HG03097 (cell line): Measurements from ENCODE around the gene SND1.

ENCODE experiments used
- ATAC-seq: cut with Tn5 transposase; IDR thresholded peaks from one replicate; pipeline ENCODE4 v1.9.1; 2021; ENCODE audit not compliant: unreplicated experiment, low FRiP score

The SND1 gene

DNA sequence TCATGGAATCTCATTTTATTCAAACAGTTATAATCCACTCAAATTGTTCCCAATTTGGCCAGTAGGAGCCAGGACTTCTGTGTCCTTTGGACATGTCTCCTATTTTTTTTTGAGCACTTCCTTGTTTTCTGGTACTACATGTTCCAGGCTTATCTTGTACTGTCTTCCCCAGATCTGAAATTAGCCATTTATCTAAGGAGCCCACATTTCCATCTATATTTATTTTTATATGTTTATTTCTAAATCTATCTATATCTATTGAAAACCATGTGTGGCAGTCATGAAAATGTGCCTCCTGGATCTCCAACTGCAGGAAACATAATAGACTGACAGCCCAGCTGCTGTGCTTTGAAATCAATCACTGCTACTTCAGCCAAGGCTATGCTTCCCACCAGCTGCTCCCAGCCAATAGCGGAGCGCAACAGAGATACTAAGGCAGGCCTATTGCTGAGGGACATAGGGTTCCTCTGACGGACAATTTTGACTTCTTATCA, 232.1 kb downstream of the SND1 start:
- ATAC-seq, result no peak

- ATAC-seq, result no peak
Measured at GRCh38 chr7:127885222-127885772, 233.3 kb downstream of the SND1 start.

DNA sequence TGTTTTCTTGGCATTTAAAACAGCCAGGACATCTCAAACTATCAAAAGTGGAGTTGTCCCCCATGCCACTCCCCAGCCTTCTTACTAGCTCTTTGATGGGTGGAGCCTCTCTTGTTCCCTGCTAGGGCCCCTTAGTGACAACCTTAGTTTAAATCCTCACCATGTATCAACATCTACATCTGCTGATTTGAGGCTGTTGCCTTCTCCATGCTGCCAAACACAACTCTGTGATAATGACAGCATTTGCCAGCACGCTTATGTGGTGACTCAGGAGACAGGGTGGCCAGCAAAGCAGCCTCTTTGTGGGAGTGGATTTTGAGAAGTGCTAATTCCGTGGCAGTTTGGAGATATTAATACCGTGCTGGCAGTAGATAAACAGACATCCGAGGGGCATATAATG, 233.8 kb downstream of the SND1 start:
- no peak for ATAC-seq

GRCh38 chr7:127886248-127886647, 234.3 kb downstream of the SND1 start:
- no peak for ATAC-seq

DNA sequence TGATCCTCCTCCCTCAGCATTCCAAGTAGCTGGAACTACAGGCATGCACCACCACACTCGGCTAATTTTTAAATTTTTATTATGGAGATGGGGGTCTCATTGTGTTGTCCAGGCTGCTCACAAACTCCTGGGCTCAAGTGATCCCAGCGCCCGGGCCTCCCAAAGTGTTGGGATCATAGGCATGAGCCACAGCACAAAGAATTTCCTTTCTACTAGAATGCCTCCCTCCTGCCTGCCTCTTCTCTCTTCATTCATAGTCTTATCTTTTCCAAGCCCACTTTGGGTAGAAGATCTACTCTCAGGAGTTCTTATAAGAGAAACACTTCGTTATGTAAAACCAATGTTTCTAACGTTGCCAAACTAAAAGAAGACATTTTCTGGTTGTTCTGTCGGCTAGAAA, 235.1 kb downstream of the SND1 start:
- ATAC-seq, result no peak

GRCh38 chr7:127887631-127888030, 235.6 kb downstream of the SND1 start:
- ATAC-seq, result no peak

DNA sequence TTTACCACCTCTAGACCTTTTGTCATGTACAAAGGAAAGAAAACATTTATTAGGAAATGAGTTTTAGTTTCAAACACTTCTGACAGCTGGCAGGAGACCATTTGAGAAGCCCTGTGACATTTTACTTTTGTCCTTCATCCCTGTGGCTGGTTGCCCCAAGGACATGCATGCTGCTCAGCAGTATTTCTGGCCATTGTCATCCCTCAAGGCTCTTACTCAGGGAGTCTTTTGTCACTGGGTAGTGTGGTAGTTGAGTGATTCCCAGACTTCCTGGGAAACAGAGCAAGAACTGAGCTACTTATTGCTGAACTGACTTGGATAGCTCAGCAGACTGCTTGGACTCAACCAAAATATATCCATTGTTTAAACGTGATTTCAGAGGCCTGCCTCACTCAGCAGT, 236.4 kb downstream of the SND1 start:
- ATAC-seq, result no peak

GRCh38 chr7:127888825-127889224, 236.8 kb downstream of the SND1 start:
- no peak for ATAC-seq

- ATAC-seq, result no peak
Measured at GRCh38 chr7:127889677-127890076, 237.7 kb downstream of the SND1 start.

DNA sequence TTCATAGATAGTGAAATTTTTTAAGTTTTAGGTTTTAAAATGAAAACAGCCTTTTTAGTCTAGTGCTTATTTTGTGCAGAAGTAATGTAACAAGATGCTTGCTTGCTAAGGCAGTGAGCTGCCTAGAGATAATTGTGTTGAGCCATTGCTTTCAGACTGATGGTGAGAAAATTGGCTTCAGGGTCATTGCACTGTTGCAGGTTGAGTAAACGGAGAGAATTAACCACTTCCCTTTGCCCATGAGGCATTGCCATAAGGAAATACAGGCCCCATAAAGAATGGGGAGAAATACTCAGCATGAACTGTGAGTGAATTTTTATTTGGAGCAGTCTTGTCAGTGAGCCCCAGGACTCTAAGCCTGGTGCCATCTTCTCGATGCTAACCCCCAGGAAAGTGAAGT, 238.7 kb downstream of the SND1 start:
- no peak for ATAC-seq

DNA sequence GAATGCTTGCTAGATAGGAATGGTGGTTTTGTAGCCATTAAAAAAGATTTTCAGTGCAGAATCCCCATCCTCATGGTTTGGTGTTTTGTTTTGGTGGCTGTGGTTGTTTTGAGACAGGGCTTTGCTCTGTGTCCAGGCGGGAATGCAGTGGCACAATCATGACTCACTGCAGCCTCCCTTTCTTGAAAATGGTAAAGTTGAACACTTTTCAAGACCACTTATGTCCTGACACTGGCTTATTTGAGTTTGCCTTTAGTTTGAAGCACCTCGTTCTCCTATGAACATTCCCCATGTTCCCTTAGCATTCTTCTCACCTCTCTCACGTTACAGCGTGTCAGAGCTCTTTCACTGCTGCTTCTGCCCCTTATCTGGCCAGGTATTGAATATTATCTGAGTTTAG, 239.2 kb downstream of the SND1 start:
- no peak for ATAC-seq

GRCh38 chr7:127891854-127892438, 240.0 kb downstream of the SND1 start:
- no peak for ATAC-seq

- ATAC-seq, result no peak
Measured at GRCh38 chr7:127892488-127893314, 240.7 kb downstream of the SND1 start.

DNA sequence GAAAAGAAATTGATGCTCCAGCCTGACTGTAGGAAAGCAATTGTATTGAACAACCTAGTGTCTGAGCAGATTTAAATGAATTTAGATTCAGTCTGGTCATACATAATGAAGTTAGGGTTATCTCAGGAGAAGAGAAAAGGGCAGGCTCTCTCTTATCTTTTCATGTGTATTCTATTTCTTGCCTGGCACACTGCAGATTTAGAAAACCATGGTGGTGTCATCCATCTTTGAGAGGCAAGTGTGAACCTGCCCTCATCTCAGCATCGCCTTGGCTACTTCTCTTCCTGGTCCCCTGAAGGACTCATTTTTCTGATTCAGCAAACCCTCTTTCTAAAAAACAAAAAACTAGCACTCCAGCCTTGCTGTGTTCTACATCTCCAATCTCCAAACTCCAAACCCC, 241.6 kb downstream of the SND1 start:
- no peak for ATAC-seq

DNA sequence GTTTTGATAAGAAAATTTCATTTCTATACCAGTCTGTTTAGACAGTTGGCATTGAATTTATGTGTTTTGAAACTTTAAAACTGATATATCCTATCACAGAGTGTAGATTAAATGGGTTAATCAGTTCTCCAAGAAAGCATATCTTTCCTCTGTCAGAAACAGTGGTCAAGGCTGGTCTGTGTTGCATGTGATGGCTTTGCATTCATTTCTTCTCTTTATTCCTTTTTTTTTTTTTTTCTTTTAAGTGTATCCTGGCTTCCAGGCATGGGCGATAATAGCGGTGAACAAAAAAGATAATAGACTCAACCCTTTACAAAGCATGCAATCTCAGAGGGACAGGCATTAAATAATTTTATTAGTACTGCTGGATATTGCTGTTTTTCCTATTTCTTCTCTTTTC, 242.6 kb downstream of the SND1 start:
- no peak for ATAC-seq

DNA sequence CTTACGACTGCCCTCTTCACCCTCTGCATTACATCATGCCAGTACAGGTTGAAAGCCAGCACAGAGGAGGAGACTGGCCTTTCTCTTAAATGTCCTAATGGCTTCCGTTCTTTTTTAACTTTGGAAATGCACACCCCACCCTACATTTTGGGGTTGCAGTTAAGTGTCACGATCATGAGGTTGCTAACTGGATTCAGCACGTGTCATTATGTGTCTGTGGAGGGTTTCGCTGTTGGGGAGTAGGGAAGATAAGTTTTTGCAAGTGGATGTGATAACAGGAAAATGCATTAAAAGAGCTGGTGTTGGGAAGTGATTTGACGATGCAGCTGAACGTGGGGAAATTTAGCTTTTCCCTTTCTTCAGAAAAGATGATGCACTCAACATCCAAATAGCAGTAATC, 243.4 kb downstream of the SND1 start:
- ATAC-seq, result no peak

GRCh38 chr7:127895814-127896280, 243.9 kb downstream of the SND1 start:
- no peak for ATAC-seq

GRCh38 chr7:127896659-127897058, 244.7 kb downstream of the SND1 start:
- no peak for ATAC-seq

GRCh38 chr7:127897704-127898454, 245.9 kb downstream of the SND1 start:
- no peak for ATAC-seq

DNA sequence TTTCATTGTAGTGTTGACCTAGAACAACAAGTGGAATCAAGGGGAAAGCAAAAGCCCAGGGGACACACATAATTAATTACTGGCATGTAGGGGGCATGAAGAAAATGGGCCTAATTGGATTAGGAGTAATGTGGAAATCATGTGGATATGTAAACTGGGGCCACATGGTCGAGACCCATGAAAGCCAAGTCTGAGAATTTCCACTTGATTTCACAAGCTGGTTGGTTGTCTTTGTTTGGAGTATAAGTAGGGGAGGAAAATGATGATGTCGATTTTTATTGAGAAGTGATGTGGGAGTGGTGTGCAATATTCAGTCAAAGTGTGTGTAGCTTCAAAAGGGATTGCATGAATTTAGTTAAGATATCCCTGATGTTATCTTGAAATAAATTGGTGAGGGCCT, 247.4 kb downstream of the SND1 start:
- no peak for ATAC-seq

DNA sequence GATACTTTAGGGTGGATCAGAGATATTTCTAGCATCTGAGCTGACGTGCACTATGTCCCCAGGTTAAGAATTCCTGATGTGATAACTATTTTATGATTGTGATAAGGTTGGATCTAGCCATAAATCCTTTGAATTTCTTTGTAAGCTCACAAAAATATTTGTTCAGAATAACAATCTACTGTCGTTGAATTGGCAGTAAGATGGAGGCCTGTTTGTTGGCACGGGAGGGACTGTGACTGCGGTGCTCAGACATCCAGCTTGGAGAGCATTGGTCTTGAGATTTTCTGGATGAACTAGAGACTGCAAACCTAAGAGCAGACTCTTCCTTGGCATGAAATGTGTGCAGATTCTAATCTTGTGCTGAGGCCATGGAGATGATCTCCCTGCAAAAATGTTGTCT, 248.1 kb downstream of the SND1 start:
- no peak for ATAC-seq
